Measurements from ENCODE around the gene BCR.

The BCR gene

GRCh38 chr22:23273445-23274145 lies 93.3 kb downstream of the BCR start:
- Histone ChIP-seq H3K4me3 (ENCODE audit: insufficient read length, low read depth) (no peak overlapping the region), H3K4me1 (ENCODE audit: insufficient read depth, insufficient read length) (peaks cover 5% of the 10 kb centered on the region), H3K27me3 (ENCODE audit: insufficient read depth, insufficient read length) (no peaks in the 10 kb centered on the region), H3K9me3 (ENCODE audit: insufficient read depth, low read length) (no peaks in the 10 kb centered on the region), H3K36me3 (ENCODE audit: insufficient read depth, insufficient read length, low read length) (peaks cover 78% of the 10 kb centered on the region), H3K9ac (ENCODE audit: insufficient read length, low read depth) (no peak overlapping the region)
- DNase-seq (ENCODE audit: low read depth, low spot score), result no peak
- TF ChIP-seq SUZ12 (IDR thresholded peaks at IDR 0.05; ENCODE audit: extremely low read depth, insufficient read depth, insufficient read length) (no peak), YY1 (IDR thresholded peaks at IDR 0.05; ENCODE audit: insufficient read depth, insufficient read length) (no peak), ZNF274 (IDR thresholded peaks at IDR 0.05; ENCODE audit: low read depth, low read length) (no peak)

- Histone ChIP-seq H3K4me3 (ENCODE audit: insufficient read length, low read depth) (no peak overlapping the region), H3K4me1 (ENCODE audit: insufficient read depth, insufficient read length) (peaks cover 3% of the 10 kb centered on the region), H3K9ac (ENCODE audit: insufficient read length, low read depth) (no peak overlapping the region), H3K9me3 (ENCODE audit: insufficient read depth, low read length) (no peaks in the 10 kb centered on the region), H3K27me3 (ENCODE audit: insufficient read depth, insufficient read length) (no peaks in the 10 kb centered on the region), H3K36me3 (ENCODE audit: insufficient read depth, insufficient read length, low read length) (peaks cover 78% of the 10 kb centered on the region)
- TF ChIP-seq SUZ12 (IDR thresholded peaks at IDR 0.05; ENCODE audit: extremely low read depth, insufficient read depth, insufficient read length) (no peak), YY1 (IDR thresholded peaks at IDR 0.05; ENCODE audit: insufficient read depth, insufficient read length) (no peak), ZNF274 (IDR thresholded peaks at IDR 0.05; ENCODE audit: low read depth, low read length) (no peak)
- no peak for DNase-seq (ENCODE audit: low read depth, low spot score)
Measured at GRCh38 chr22:23274146-23274526, 93.8 kb downstream of the BCR start.

GRCh38 chr22:23274891-23275694 lies 94.8 kb downstream of the BCR start:
- Histone ChIP-seq H3K27me3 (ENCODE audit: insufficient read depth, insufficient read length) (no peaks in the 10 kb centered on the region), H3K4me1 (ENCODE audit: insufficient read depth, insufficient read length) (no peaks in the 10 kb centered on the region), H3K4me3 (ENCODE audit: insufficient read length, low read depth) (no peak overlapping the region), H3K9me3 (ENCODE audit: insufficient read depth, low read length) (no peaks in the 10 kb centered on the region), H3K36me3 (ENCODE audit: insufficient read depth, insufficient read length, low read length) (peaks cover 84% of the 10 kb centered on the region), H3K9ac (ENCODE audit: insufficient read length, low read depth) (no peak overlapping the region)
- no peak for DNase-seq (ENCODE audit: low read depth, low spot score)
- TF ChIP-seq ZNF274 (IDR thresholded peaks at IDR 0.05; ENCODE audit: low read depth, low read length) (no peak), YY1 (IDR thresholded peaks at IDR 0.05; ENCODE audit: insufficient read depth, insufficient read length) (no peak), SUZ12 (IDR thresholded peaks at IDR 0.05; ENCODE audit: extremely low read depth, insufficient read depth, insufficient read length) (no peak)

DNA sequence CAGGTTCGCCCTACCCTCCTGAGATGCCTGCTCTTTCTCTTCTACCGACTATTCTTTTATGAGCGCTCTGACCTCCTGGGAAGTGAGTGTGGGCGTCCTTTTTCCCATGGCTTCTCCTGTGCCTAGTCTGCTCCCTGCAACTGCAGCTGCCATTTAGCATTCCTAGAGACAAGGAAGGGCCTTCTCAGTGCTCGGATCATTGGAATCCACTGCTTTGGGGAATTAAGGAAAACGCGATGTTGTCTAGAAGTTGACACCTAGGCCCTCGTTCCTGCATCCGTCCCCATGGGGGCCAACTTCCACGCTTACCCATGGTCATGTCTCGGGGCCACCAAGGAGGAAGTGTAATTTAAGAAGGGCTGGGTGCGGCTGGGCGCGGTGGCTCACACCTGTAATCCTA lies 95.4 kb downstream of the BCR start:
- peaks cover under 1% of the 10 kb centered on the region for H3K4me1 ChIP-seq (ENCODE audit: insufficient read depth, insufficient read length)
- H3K9me3 ChIP-seq (ENCODE audit: insufficient read depth, low read length), result no peaks in the 10 kb centered on the region
- H3K9ac ChIP-seq (ENCODE audit: insufficient read length, low read depth), result no peak overlapping the region
- no peak overlapping the region for H3K4me3 ChIP-seq (ENCODE audit: insufficient read length, low read depth)
- no peak for DNase-seq (ENCODE audit: low read depth, low spot score)
- no peaks in the 10 kb centered on the region for H3K27me3 ChIP-seq (ENCODE audit: insufficient read depth, insufficient read length)
- H3K36me3 ChIP-seq (ENCODE audit: insufficient read depth, insufficient read length, low read length), result peaks cover 85% of the 10 kb centered on the region
- TF ChIP-seq YY1 (IDR thresholded peaks at IDR 0.05; ENCODE audit: insufficient read depth, insufficient read length), result no peak
- TF ChIP-seq ZNF274 (IDR thresholded peaks at IDR 0.05; ENCODE audit: low read depth, low read length), result no peak
- no peak for TF ChIP-seq SUZ12 (IDR thresholded peaks at IDR 0.05; ENCODE audit: extremely low read depth, insufficient read depth, insufficient read length)

DNA sequence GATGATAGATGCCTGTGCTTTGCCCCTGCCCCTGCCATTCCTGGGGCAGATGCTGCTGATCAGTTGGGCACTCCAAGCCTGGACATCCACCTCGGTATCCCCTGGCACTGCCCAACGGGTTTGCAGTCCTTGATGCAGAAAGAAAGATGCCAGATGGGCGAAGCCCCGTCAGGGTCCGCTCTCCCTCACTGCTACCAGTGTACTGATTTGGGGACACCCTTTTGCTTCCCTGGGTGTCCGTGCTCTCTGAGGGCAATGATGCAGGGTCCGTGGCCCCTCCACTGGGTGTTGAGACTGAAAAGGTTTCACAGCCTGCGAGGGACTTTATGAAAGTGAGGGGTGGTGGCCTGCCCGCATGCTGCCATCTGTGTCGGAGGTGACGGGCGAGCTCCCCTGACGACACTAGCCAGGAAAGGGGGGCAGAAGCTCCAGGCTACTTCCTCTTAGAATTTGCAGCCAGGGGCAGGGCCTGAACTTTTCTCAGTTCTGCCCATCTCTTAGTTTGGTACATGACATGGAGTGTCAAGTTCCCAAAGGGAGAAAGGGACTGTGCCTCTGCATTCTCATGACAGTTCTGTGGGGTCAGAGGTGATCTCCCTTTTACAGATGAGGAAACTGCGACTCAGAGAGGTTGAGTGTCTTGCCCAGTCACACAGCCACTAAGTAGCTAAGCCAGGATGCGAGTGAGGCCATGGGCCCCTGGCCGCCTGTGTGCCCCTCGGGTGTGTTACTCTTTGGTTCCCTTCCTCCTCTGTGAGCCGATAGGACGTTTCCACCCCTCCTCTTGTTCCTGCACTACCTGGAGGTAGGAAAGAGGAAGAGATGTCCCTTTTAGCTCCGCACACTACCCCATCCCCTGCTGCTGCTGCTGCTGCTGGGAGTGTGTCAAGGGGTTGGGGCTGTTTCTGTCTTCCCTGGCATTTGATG lies 96.6 kb downstream of the BCR start:
- Histone ChIP-seq H3K9ac (ENCODE audit: insufficient read length, low read depth) (no peak overlapping the region), H3K4me1 (ENCODE audit: insufficient read depth, insufficient read length) (peaks cover 9% of the 10 kb centered on the region), H3K9me3 (ENCODE audit: insufficient read depth, low read length) (no peaks in the 10 kb centered on the region), H3K27me3 (ENCODE audit: insufficient read depth, insufficient read length) (no peaks in the 10 kb centered on the region), H3K36me3 (ENCODE audit: insufficient read depth, insufficient read length, low read length) (peaks cover 77% of the 10 kb centered on the region), H3K4me3 (ENCODE audit: insufficient read length, low read depth) (no peak overlapping the region)
- TF ChIP-seq YY1 (IDR thresholded peaks at IDR 0.05; ENCODE audit: insufficient read depth, insufficient read length) (no peak), ZNF274 (IDR thresholded peaks at IDR 0.05; ENCODE audit: low read depth, low read length) (no peak), SUZ12 (IDR thresholded peaks at IDR 0.05; ENCODE audit: extremely low read depth, insufficient read depth, insufficient read length) (no peak)
- no peak for DNase-seq (ENCODE audit: low read depth, low spot score)

DNA sequence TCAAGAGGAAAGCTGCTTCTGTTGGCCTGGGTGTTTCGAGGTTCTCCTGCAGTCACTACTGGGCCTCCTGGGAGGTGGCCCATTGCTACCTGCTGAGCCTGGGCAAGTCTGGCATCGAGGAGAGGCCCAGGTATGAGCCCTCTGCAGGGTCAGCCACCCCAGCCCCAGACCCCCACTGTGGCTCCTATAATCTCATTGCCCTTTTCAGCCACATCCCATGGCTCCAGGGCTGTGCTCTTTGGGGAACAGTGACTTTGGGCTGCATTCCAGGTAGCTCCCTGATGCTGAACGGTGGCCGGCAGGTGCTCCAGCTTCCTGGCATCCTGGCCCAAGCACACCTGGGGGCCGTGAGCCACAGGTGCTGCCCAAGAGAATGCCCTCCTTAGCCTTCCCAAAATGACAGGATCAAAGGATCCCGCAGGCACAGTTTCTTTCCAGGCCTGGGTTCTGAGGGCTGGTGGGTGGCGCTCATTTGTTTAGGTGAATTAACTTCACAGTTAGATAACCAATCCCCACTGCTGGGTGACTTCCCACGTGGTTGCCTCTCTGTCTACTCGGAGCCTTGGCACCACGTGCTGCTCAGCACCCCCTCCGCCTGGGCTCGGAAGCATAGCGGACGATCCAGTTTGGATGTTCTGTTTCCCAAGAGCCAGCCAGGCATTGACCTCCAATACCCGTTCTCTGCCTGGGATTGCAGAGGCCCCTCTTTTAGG lies 97.4 kb downstream of the BCR start:
- Histone ChIP-seq H3K27me3 (ENCODE audit: insufficient read depth, insufficient read length) (no peaks in the 10 kb centered on the region), H3K4me1 (ENCODE audit: insufficient read depth, insufficient read length) (peaks cover 12% of the 10 kb centered on the region), H3K9me3 (ENCODE audit: insufficient read depth, low read length) (no peaks in the 10 kb centered on the region), H3K36me3 (ENCODE audit: insufficient read depth, insufficient read length, low read length) (peaks cover 77% of the 10 kb centered on the region), H3K9ac (ENCODE audit: insufficient read length, low read depth) (no peak overlapping the region), H3K4me3 (ENCODE audit: insufficient read length, low read depth) (no peak overlapping the region)
- no peak for DNase-seq (ENCODE audit: low read depth, low spot score)
- no peak for TF ChIP-seq YY1 (IDR thresholded peaks at IDR 0.05; ENCODE audit: insufficient read depth, insufficient read length)
- no peak for TF ChIP-seq SUZ12 (IDR thresholded peaks at IDR 0.05; ENCODE audit: extremely low read depth, insufficient read depth, insufficient read length)
- TF ChIP-seq ZNF274 (IDR thresholded peaks at IDR 0.05; ENCODE audit: low read depth, low read length), result no peak

Measured in NT2/D1 (cell line).